Heart left ventricle (tissue), 16 donors: ENCODE measurements around the gene IFNLR1. TPM values are rescaled to one million over a fixed set of nuclear protein-coding genes. Genes with fewer than 3 reads are reported as not detected.

ENCODE experiments used
- ATAC-seq, 4 donors: fragments of 200-7000 bp; cut with Tn5 transposase; one replicate each; pipeline ENCODE4 v1.9.1; 2020 to 2022; ENCODE audit warnings: moderate library complexity in 4 of 4, mild to moderate bottlenecking in 3 of 4, moderate number of reproducible peaks in 1 of 4
- DNase-seq, 5 donors: peaks; one replicate each; pipeline ENCODE4 v3.0.0-alpha.2; 2020
- H3K27ac ChIP-seq, 12 donors: fragments of 200-600 bp; sonication (generic) in 4 of 12; one replicate each; pipeline versions ENCODE4 v1.5.0 to v1.8.0; 2016 to 2022; ENCODE audit warnings: mild to moderate bottlenecking in 2 of 12
- H3K27me3 ChIP-seq, 9 donors: fragments of 200-600 bp; sonication (generic) in 2 of 9; one replicate each; pipeline versions ENCODE4 v1.5.1 to v1.8.0; 2016 to 2022; ENCODE audit warnings: mild to moderate bottlenecking in 3 of 9
- H3K36me3 ChIP-seq, 9 donors: fragments of 200-600 bp; sonication (generic) in 2 of 9; one replicate each; pipeline versions ENCODE4 v1.5.0 to v1.8.0; 2018 to 2022; ENCODE audit warnings: mild to moderate bottlenecking in 2 of 9
- H3K4me1 ChIP-seq, 12 donors: fragments of 200-600 bp; sonication (generic) in 4 of 12; one replicate each; pipeline versions ENCODE4 v1.5.0 to v1.8.0; 2016 to 2022; ENCODE audit warnings: mild to moderate bottlenecking in 3 of 12
- H3K4me3 ChIP-seq, 12 donors: fragments of 200-600 bp; sonication (generic) in 4 of 12; one replicate each; pipeline versions ENCODE4 v1.5.0 to v1.8.0; 2017 to 2022; ENCODE audit warnings: mild to moderate bottlenecking in 9 of 12, moderate library complexity in 4 of 12
- H3K9me3 ChIP-seq, 12 donors: fragments of 200-600 bp; sonication (generic) in 4 of 12; one replicate each; pipeline versions ENCODE4 v1.5.0 to v1.8.0; 2016 to 2022; ENCODE audit warnings: mild to moderate bottlenecking in 1 of 12
- CTCF ChIP-seq, 12 donors: fragments of 200-600 bp; sonication (generic) in 4 of 12; IDR thresholded peaks; one replicate each; pipeline versions ENCODE4 v1.5.0 to v1.8.0; 2018 to 2022; ENCODE audit warnings: antibody characterized with exemption in 12 of 12, mild to moderate bottlenecking in 5 of 12
- POLR2A ChIP-seq, 2 donors: fragments of 450-650 bp; IDR thresholded peaks; one replicate each; pipeline ENCODE4 v1.6.1; 2017; ENCODE audit warnings: antibody characterized with exemption in 2 of 2, mild to moderate bottlenecking in 2 of 2, moderate library complexity in 2 of 2
- WGBS, 4 donors: extraction: QIAGEN DNeasy Blood & Tissue Kit in 2 of 4; methylation state at CpG; one replicate each; pipeline versions ENCODE4 v1.1.5 to v1.1.7; 2013 to 2018; 5-methylcytosine and 5-hydroxymethylcytosine counted together
- intact Hi-C, 10 donors: fragments of 100-400 bp; cut with DNase I; formaldehyde crosslinking; loops; one replicate each; pipeline versions ENCODE4 v1.11.1 to v1.14.2; 2022
- polyA plus RNA-seq, 2 donors: library from polyadenylated mRNA; stranded (reverse); fragments of 200-250 nt; gene quantifications; one replicate each; pipeline ENCODE4 v1.2.3, GENCODE V29; 2013
- total RNA-seq, 9 donors: library from RNA; depleted of rRNA in 2 of 9; stranded (reverse); fragments of >200 nt in 2 of 9; fragmentation: NEBNext Ultra II Directional in 3 of 9; extraction: Animal tissue kit (Norgen Biotek cat#: 25700) in 3 of 9; gene quantifications; one replicate each; pipeline versions ENCODE4 v1.1.0 to v1.2.4, GENCODE V29; 2016 to 2023
- donor health status: ischemic (EF 13 %, LVEDD 7.1; RV severe dilation, severe dysfunction).
- donor health status: healthy with polysubstance abuse.
- donor health status: DM: no; HTN: yes; CAD: no.
- donor health status: DM: no; HTN: no; CAD: no.
- donor health status: ischemic (EF 25% LVEDD 6.9; RV normal size, moderate dysfunction).
- donor health status: ischemic (EF 25% LVEDD 5.7; RV mildly dilated, moderate dysfunction).
- donor health status: healthy.
- donor health status: DM: yes; HTN: yes; CAD: no.
- donor health status: ischemic (EF 35%, LVEDD 5.7; RV mildly dilated, moderate dysfunction).
- donor health status: nonischemic (EF 11% LVEDD 7.7; RV severe dilation, severe dysfunction).
- donor health status: DM: yes; HTN: yes; CAD: no.
- donor health status: PGD.
- donor health status: ischemic (EF 29% LVEDD 5.4; RV normal size, mild dysfunction).
- donor health status: nonischemic (EF 23%, LVEDD 6.1; RV moderate dilation, normal function).

Gene IFNLR1
- total and polyA plus RNA-seq, 11 donors: 0.99 to 3.4 (median 2.7) TPM

GRCh38 chr1:24110642-24111261, 76.3 kb downstream of the IFNLR1 start:
- H3K4me1 ChIP-seq: peaks cover 0 to 45% (median 8%) of the 10 kb centered on the region in 12 donors
- no peaks in the 10 kb centered on the region for H3K9me3 ChIP-seq
- WGBS, 4 donors: 36 to 43% (median 39%) methylated on average over 8 to 14 of the region's 14 CpGs
- DNase-seq: peak; percentile 54 to 92 (median 84)
- H3K27me3 ChIP-seq: peaks cover 0 to 7% (median 0%) of the 10 kb centered on the region in 9 donors
- TF ChIP-seq POLR2A (IDR thresholded peaks at IDR 0.05) (peak in 1 of 2 donors; percentile 37), CTCF (IDR thresholded peaks at IDR 0.05) (no peak)
- H3K4me3 ChIP-seq: peak overlapping the region; percentile 29 to 62 (median 53)
- peak overlapping the region; percentile 76 to 100 (median 95) for H3K27ac ChIP-seq
- intact Hi-C loops: loop anchor here in 5 of 10 donors (2.0 to 5.0 kb wide), 4 partner anchors 38 to 153 kb away; partner anchors contain the start of gene PNRC2 (in 2 of the 5)
- H3K36me3 ChIP-seq: peaks cover 0 to 27% (median 8%) of the 10 kb centered on the region in 9 donors
- ATAC-seq: peak; percentile 65 to 81 (median 70)

GRCh38 chr1:24109686-24110475, 77.2 kb downstream of the IFNLR1 start:
- TF ChIP-seq CTCF (IDR thresholded peaks at IDR 0.05) (no peak), POLR2A (IDR thresholded peaks at IDR 0.05) (no peak)
- peak overlapping the region; percentile 29 to 62 (median 53) for H3K4me3 ChIP-seq
- peak overlapping the region; percentile 76 to 100 (median 95) for H3K27ac ChIP-seq
- 62 to 76% (median 73%) methylated on average over 14 to 15 of the region's 15 CpGs for WGBS, 4 donors
- intact Hi-C loops: loop anchor here in 5 of 10 donors (2.0 to 5.0 kb wide), 4 partner anchors 37 to 153 kb away; partner anchors contain the start of gene PNRC2 (in 2 of the 5)
- peak in 1 of 5 donors; percentile 27 for DNase-seq
- peaks cover 0 to 7% (median 0%) of the 10 kb centered on the region in 9 donors for H3K27me3 ChIP-seq
- ATAC-seq: no peak
- no peaks in the 10 kb centered on the region for H3K9me3 ChIP-seq
- peaks cover 0 to 50% (median 8%) of the 10 kb centered on the region in 12 donors for H3K4me1 ChIP-seq
- H3K36me3 ChIP-seq: peaks cover 0 to 34% (median 9%) of the 10 kb centered on the region in 9 donors

GRCh38 chr1:24109166-24109483, 78.0 kb downstream of the IFNLR1 start:
- H3K27ac ChIP-seq: peak overlapping the region in 11 of 12 donors; percentile 20 to 100 (median 97)
- TF ChIP-seq POLR2A (IDR thresholded peaks at IDR 0.05): no peak
- no peak for TF ChIP-seq CTCF (IDR thresholded peaks at IDR 0.05)
- no peaks in the 10 kb centered on the region for H3K9me3 ChIP-seq
- peaks cover 0 to 52% (median 8%) of the 10 kb centered on the region in 12 donors for H3K4me1 ChIP-seq
- intact Hi-C loops: no loop called here
- no peak for DNase-seq
- H3K36me3 ChIP-seq: peaks cover 0 to 42% (median 9%) of the 10 kb centered on the region in 9 donors
- ATAC-seq: no peak
- H3K4me3 ChIP-seq: peak overlapping the region in 7 of 12 donors; percentile 7 to 62 (median 56)
- H3K27me3 ChIP-seq: peaks cover 0 to 7% (median 0%) of the 10 kb centered on the region in 9 donors
- 41 to 65% (median 52%) methylated on average over 1 of the region's 1 CpG for WGBS, 4 donors
